ENCODE measurements around the gene PEDS1.
"Not testable (repeated sequence)": the region's sequence is repeated elsewhere in the genome, so short reads cannot be mapped to it uniquely, and the experiment has no call there.

The PEDS1 gene

GRCh38 chr20:50141018-50141675 lies 12.4 kb downstream of the PEDS1 start:
- Histone ChIP-seq H3K36me3 (ENCODE audit: control insufficient read depth, insufficient read depth, low read length) (peaks cover 48% of the 10 kb centered on the region), H3K27me3 (ENCODE audit: control insufficient read depth, insufficient read depth, low read length) (no peaks in the 10 kb centered on the region), H3K9me3 (ENCODE audit: control insufficient read depth, insufficient read depth, low read depth, low read length) (no peaks in the 10 kb centered on the region), H3K4me3 (ENCODE audit: low read depth, low read length) (no peak overlapping the region), H3K9ac (ENCODE audit: low read length) (no peak overlapping the region), H3K27ac (ENCODE audit: low read depth, low read length) (no peak overlapping the region), H3K4me1 (ENCODE audit: control insufficient read depth, insufficient read depth, low read length) (peaks cover 23% of the 10 kb centered on the region)

GRCh38 chr20:50140339-50140859 lies 13.1 kb downstream of the PEDS1 start:
- Histone ChIP-seq H3K27ac (ENCODE audit: low read depth, low read length) (no peak overlapping the region), H3K4me3 (ENCODE audit: low read depth, low read length) (no peak overlapping the region), H3K36me3 (ENCODE audit: control insufficient read depth, insufficient read depth, low read length) (peaks cover 51% of the 10 kb centered on the region), H3K9ac (ENCODE audit: low read length) (no peak overlapping the region), H3K9me3 (ENCODE audit: control insufficient read depth, insufficient read depth, low read depth, low read length) (no peaks in the 10 kb centered on the region), H3K4me1 (ENCODE audit: control insufficient read depth, insufficient read depth, low read length) (peaks cover 19% of the 10 kb centered on the region), H3K27me3 (ENCODE audit: control insufficient read depth, insufficient read depth, low read length) (no peaks in the 10 kb centered on the region)

- Histone ChIP-seq H3K9ac (ENCODE audit: low read length) (no peak overlapping the region), H3K27ac (ENCODE audit: low read depth, low read length) (no peak overlapping the region), H3K36me3 (ENCODE audit: control insufficient read depth, insufficient read depth, low read length) (peaks cover 60% of the 10 kb centered on the region), H3K9me3 (ENCODE audit: control insufficient read depth, insufficient read depth, low read depth, low read length) (no peaks in the 10 kb centered on the region), H3K27me3 (ENCODE audit: control insufficient read depth, insufficient read depth, low read length) (no peaks in the 10 kb centered on the region), H3K4me1 (ENCODE audit: control insufficient read depth, insufficient read depth, low read length) (peaks cover 19% of the 10 kb centered on the region), H3K4me3 (ENCODE audit: low read depth, low read length) (no peak overlapping the region)
Measured at GRCh38 chr20:50138479-50139393, 14.8 kb downstream of the PEDS1 start.

GRCh38 chr20:50138120-50138478 lies 15.4 kb downstream of the PEDS1 start:
- Histone ChIP-seq H3K4me1 (ENCODE audit: control insufficient read depth, insufficient read depth, low read length) (peaks cover 15% of the 10 kb centered on the region), H3K36me3 (ENCODE audit: control insufficient read depth, insufficient read depth, low read length) (peaks cover 60% of the 10 kb centered on the region), H3K9me3 (ENCODE audit: control insufficient read depth, insufficient read depth, low read depth, low read length) (no peaks in the 10 kb centered on the region), H3K4me3 (ENCODE audit: low read depth, low read length) (no peak overlapping the region), H3K9ac (ENCODE audit: low read length) (no peak overlapping the region), H3K27me3 (ENCODE audit: control insufficient read depth, insufficient read depth, low read length) (no peaks in the 10 kb centered on the region), H3K27ac (ENCODE audit: low read depth, low read length) (no peak overlapping the region)

DNA sequence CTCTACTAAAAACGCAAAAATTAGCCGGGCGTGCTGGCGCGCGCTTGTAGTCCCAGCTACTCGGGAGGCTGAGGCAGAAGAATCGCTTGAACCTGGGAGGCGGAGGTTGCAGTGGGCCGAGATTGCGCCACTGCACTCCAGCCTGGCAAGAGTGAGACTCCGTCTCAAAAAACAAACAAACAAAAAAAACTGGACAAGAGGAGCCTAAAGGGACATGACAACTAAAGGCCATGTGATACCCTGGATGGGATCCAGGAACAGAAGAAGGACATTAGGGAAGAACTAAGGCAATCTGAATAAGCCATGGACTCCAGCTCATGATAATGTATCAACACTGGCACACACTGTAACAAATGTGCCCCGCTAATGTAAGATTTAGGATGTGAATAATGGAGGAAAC lies 15.8 kb downstream of the PEDS1 start:
- not testable (repeated sequence) for H3K9me3 ChIP-seq (ENCODE audit: control insufficient read depth, insufficient read depth, low read depth, low read length); H3K9ac ChIP-seq (ENCODE audit: low read length); H3K4me3 ChIP-seq (ENCODE audit: low read depth, low read length); H3K27me3 ChIP-seq (ENCODE audit: control insufficient read depth, insufficient read depth, low read length); H3K27ac ChIP-seq (ENCODE audit: low read depth, low read length)
- peaks cover 60% of the 10 kb centered on the region for H3K36me3 ChIP-seq (ENCODE audit: control insufficient read depth, insufficient read depth, low read length)
- peaks cover 11% of the 10 kb centered on the region for H3K4me1 ChIP-seq (ENCODE audit: control insufficient read depth, insufficient read depth, low read length)

GRCh38 chr20:50136822-50137599 lies 16.5 kb downstream of the PEDS1 start:
- Histone ChIP-seq H3K27ac (ENCODE audit: low read depth, low read length) (no peak overlapping the region), H3K36me3 (ENCODE audit: control insufficient read depth, insufficient read depth, low read length) (peaks cover 61% of the 10 kb centered on the region), H3K9ac (ENCODE audit: low read length) (no peak overlapping the region), H3K4me1 (ENCODE audit: control insufficient read depth, insufficient read depth, low read length) (peaks cover 7% of the 10 kb centered on the region; the same call in 1 of the 2 replicates), H3K4me3 (ENCODE audit: low read depth, low read length) (no peak overlapping the region), H3K27me3 (ENCODE audit: control insufficient read depth, insufficient read depth, low read length) (no peaks in the 10 kb centered on the region), H3K9me3 (ENCODE audit: control insufficient read depth, insufficient read depth, low read depth, low read length) (no peaks in the 10 kb centered on the region)

GRCh38 chr20:50135157-50135556 lies 18.4 kb downstream of the PEDS1 start:
- not testable (repeated sequence) for H3K4me3 ChIP-seq (ENCODE audit: low read depth, low read length); H3K27me3 ChIP-seq (ENCODE audit: control insufficient read depth, insufficient read depth, low read length); H3K27ac ChIP-seq (ENCODE audit: low read depth, low read length); H3K4me1 ChIP-seq (ENCODE audit: control insufficient read depth, insufficient read depth, low read length); H3K9ac ChIP-seq (ENCODE audit: low read length); H3K9me3 ChIP-seq (ENCODE audit: control insufficient read depth, insufficient read depth, low read depth, low read length)
- H3K36me3 ChIP-seq (ENCODE audit: control insufficient read depth, insufficient read depth, low read length), result peaks cover 57% of the 10 kb centered on the region

DNA sequence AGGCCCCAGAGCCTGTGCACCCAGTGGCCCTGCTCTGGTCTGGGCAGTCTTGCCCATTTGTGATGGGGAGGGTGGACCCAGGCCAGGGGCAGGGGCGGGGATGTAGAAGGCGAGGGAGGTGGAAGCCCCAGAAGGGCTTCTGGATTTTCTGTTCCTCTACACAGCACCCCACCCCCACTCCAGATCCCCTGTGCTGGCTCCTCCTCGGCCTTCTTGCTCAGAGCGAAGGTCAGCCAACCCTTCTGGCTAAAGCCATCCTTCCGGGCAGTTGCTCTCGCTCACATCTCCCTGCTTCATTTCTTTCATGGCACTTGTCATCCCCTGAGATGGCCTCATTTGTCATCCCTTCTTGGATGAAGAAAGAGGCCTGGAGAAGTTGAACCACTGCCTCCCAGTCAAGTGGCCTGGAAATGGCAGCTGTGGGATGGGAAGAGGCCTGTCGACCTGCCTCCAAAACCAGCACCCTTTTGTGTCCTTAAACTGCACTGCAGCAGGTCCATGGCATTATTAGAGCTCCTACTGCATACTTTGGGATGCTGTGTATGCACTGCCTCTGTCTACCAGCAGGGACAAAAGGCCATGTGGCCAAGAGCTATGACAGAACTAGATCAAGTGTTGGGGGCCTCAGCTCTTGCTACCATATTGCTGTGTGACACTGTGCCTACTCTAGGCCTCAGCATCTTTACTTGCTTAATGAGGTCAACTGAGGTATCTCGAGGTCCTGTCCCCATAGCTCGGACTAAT lies 19.9 kb downstream of the PEDS1 start:
- Histone ChIP-seq H3K27me3 (ENCODE audit: control insufficient read depth, insufficient read depth, low read length) (no peaks in the 10 kb centered on the region), H3K27ac (ENCODE audit: low read depth, low read length) (no peak overlapping the region), H3K4me1 (ENCODE audit: control insufficient read depth, insufficient read depth, low read length) (peaks cover 5% of the 10 kb centered on the region; the same call in 1 of the 2 replicates), H3K4me3 (ENCODE audit: low read depth, low read length) (no peak overlapping the region), H3K36me3 (ENCODE audit: control insufficient read depth, insufficient read depth, low read length) (peaks cover 67% of the 10 kb centered on the region), H3K9me3 (ENCODE audit: control insufficient read depth, insufficient read depth, low read depth, low read length) (no peaks in the 10 kb centered on the region), H3K9ac (ENCODE audit: low read length) (no peak overlapping the region)

- Histone ChIP-seq H3K4me1 (ENCODE audit: control insufficient read depth, insufficient read depth, low read length) (no peaks in the 10 kb centered on the region), H3K9me3 (ENCODE audit: control insufficient read depth, insufficient read depth, low read depth, low read length) (no peaks in the 10 kb centered on the region), H3K27me3 (ENCODE audit: control insufficient read depth, insufficient read depth, low read length) (no peaks in the 10 kb centered on the region), H3K27ac (ENCODE audit: low read depth, low read length) (no peak overlapping the region), H3K9ac (ENCODE audit: low read length) (no peak overlapping the region), H3K36me3 (ENCODE audit: control insufficient read depth, insufficient read depth, low read length) (peaks cover 71% of the 10 kb centered on the region), H3K4me3 (ENCODE audit: low read depth, low read length) (no peak overlapping the region)
Measured at GRCh38 chr20:50133041-50133440, 20.5 kb downstream of the PEDS1 start.

- no peak overlapping the region for H3K27ac ChIP-seq (ENCODE audit: low read depth, low read length)
- no peaks in the 10 kb centered on the region for H3K4me1 ChIP-seq (ENCODE audit: control insufficient read depth, insufficient read depth, low read length)
- H3K9ac ChIP-seq (ENCODE audit: low read length), result no peak overlapping the region
- H3K4me3 ChIP-seq (ENCODE audit: low read depth, low read length), result no peak overlapping the region
- no peaks in the 10 kb centered on the region for H3K27me3 ChIP-seq (ENCODE audit: control insufficient read depth, insufficient read depth, low read length)
- peaks cover 80% of the 10 kb centered on the region for H3K36me3 ChIP-seq (ENCODE audit: control insufficient read depth, insufficient read depth, low read length)
- no peaks in the 10 kb centered on the region for H3K9me3 ChIP-seq (ENCODE audit: control insufficient read depth, insufficient read depth, low read depth, low read length)
Measured at GRCh38 chr20:50130995-50131394, 22.5 kb downstream of the PEDS1 start.

Data from HUES6 (cell line).